Loucy (cell line): ENCODE results near the gene NSMCE1.

Experiments used
- EZH2phosphoT487 ChIP-seq: fragments of 200-600 bp; IDR thresholded peaks from 2 replicates; pipeline ENCODE4 v1.6.1; 2018; ENCODE audit warnings: antibody characterized with exemption, mild to moderate bottlenecking, moderate library complexity, borderline replicate concordance
- TF ChIP-seq, protein P1 (sequence below): fragments of 200-600 bp; sonication (generic); conservative IDR thresholded peaks from 2 replicates; pipeline ENCODE4 v1.5.1; 2014; ENCODE audit warnings: mild to moderate bottlenecking, antibody characterized with exemption, low read length

DNA sequence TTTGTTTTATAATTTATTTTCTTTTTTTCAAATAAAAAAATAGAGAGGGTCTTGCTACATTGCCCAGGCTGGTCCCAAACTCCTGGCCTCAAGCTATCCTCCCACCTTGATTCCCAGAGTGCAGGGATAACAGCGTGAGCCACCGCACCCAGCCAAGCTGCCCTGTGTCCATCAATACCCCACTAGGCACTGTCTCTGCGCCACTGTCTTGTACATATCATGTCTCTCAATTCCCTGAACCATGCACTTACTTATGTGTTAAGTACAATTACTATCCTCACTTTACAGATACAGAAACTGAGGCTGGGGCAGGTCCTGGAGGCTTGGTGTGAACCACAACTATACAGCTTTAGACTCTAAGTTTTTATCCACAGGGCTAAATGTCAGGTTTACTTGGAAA, 11.7 kb downstream of the NSMCE1 start:
- TF ChIP-seq, protein P1, sequence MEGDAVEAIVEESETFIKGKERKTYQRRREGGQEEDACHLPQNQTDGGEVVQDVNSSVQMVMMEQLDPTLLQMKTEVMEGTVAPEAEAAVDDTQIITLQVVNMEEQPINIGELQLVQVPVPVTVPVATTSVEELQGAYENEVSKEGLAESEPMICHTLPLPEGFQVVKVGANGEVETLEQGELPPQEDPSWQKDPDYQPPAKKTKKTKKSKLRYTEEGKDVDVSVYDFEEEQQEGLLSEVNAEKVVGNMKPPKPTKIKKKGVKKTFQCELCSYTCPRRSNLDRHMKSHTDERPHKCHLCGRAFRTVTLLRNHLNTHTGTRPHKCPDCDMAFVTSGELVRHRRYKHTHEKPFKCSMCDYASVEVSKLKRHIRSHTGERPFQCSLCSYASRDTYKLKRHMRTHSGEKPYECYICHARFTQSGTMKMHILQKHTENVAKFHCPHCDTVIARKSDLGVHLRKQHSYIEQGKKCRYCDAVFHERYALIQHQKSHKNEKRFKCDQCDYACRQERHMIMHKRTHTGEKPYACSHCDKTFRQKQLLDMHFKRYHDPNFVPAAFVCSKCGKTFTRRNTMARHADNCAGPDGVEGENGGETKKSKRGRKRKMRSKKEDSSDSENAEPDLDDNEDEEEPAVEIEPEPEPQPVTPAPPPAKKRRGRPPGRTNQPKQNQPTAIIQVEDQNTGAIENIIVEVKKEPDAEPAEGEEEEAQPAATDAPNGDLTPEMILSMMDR: no peak
- no peak for TF ChIP-seq EZH2phosphoT487
